Sigmoid colon (tissue), 4 donors: Measurements from ENCODE around the gene STRAP.

Experiments used
- CTCF ChIP-seq, 4 experiments: fragments of 450-650 bp in 3 of 4; fragments of 200-600 bp in 1 of 4; IDR thresholded peaks; one replicate each; pipeline ENCODE4 v1.5.1; 2016 to 2019; ENCODE audit warnings: antibody characterized with exemption in 4 of 4, mild to moderate bottlenecking in 3 of 4, moderate library complexity in 2 of 4
- EP300 ChIP-seq, 4 donors: sonication (generic); formaldehyde crosslinking; IDR thresholded peaks; one replicate each; pipeline ENCODE4 v1.6.1; 2017; ENCODE audit warnings: antibody characterized with exemption in 4 of 4
- POLR2A ChIP-seq, 2 donors: fragments of 450-650 bp; IDR thresholded peaks; one replicate each; pipeline ENCODE4 v1.6.1; 2016; ENCODE audit warnings: antibody characterized with exemption in 2 of 2, mild to moderate bottlenecking in 2 of 2, moderate library complexity in 2 of 2
- POLR2AphosphoS5 ChIP-seq, 4 donors: sonication (generic); formaldehyde crosslinking; IDR thresholded peaks; one replicate each; pipeline ENCODE4 v1.6.1; 2017; ENCODE audit warnings: antibody characterized with exemption in 4 of 4

DNA sequence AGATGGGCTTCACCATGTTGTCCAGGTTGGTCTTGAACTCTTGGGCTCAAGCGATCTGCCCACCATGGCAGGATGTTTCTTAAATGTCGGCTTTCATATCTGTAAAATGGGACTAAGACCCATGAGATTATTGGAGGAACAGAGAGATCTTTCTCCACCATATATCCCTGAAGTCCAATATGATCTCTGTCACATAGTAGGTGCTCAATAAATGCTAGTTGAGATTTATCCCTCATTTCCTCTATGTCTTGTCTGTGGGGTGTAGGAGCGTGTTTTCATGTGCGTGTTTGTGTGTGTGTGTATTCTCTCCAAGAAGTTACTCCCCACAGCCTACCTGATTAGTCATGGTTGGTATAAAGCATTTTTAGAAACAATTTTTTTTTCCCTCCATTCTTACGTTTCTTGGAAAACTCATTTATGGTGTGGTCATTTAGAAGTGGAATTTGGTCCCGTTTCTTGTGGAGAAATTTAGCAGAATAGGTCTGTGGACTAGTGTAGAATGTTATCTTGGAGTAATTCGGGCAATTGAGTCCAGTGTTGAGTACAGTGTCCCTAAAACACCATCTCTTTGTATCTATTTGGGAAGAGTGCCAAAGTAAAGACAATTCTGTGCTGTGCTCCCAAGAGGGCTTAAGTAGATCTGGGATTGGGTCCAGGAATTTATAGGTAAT is 4.3 kb downstream of the STRAP start:
- TF ChIP-seq CTCF (IDR thresholded peaks at IDR 0.05) (no peak), EP300 (IDR thresholded peaks at IDR 0.05) (no peak), POLR2AphosphoS5 (IDR thresholded peaks at IDR 0.05) (no peak), POLR2A (IDR thresholded peaks at IDR 0.05) (no peak)
